HCT116 (cell line): ENCODE results near the gene MAP2K3. TPM values are rescaled to one million over a fixed set of nuclear protein-coding genes. Genes with fewer than 3 reads are reported as not detected.

Source experiments
- ATAC-seq: fragments of 200-7000 bp; cut with Tn5 transposase; 2 replicates; pipeline ENCODE4 v1.9.1; 2020; ENCODE audit warnings: mild to moderate bottlenecking, moderate library complexity
- BruUV-seq: library from RNA; stranded (reverse); fragments of 400-500 nt; replicated peaks from 2 replicates; lab custom pipeline; 2021; lab: Mats Ljungman, UMichigan
- CTCF ChIA-PET: fragments of 300-600 bp; sonication (Branson Sonifier 250); formaldehyde crosslinking; loops from one replicate; lab custom pipeline; 2021; ENCODE audit warnings: antibody characterized with exemption; lab: Charles Lee
- POLR2A ChIA-PET: fragments of 300-600, 350-600 bp; sonication (Branson Sonifier 250); formaldehyde crosslinking; loops from one replicate; lab custom pipeline; 2021; ENCODE audit warnings: antibody characterized with exemption; lab: Charles Lee
- RAD21 ChIA-PET, 2 experiments: fragments of 300-600 bp; sonication (Branson Sonifier 250); formaldehyde crosslinking; loops; one replicate each; lab custom pipeline; 2023; ENCODE audit warnings: low total read pairs in 2 of 2; ENCODE audit not compliant: uncharacterized antibody in 2 of 2, unreplicated experiment in 2 of 2, low non-redundant PET in 1 of 2; lab: Charles Lee
- DNase-seq: peaks from one replicate; pipeline ENCODE4 v3.0.0-alpha.2; 2010; ENCODE audit warnings: low read depth, low spot score
- H2AFZ ChIP-seq: fragments of 200-600 bp; shearing (Covaris generic), sonication (generic); 2 replicates; pipeline ENCODE4 v1.6.1; 2017; ENCODE audit warnings: low read depth, mixed run types, mixed read lengths, antibody characterized with exemption, low read length; ENCODE audit not compliant: poor library complexity, severe bottlenecking
- H3K27ac ChIP-seq: 2 replicates; pipeline ENCODE4 v1.5.1; 2012; ENCODE audit warnings: low read depth, low read length
- H3K27me3 ChIP-seq: fragments of 200-600 bp; sonication (generic); 2 replicates; pipeline ENCODE4 v1.6.1; 2016; ENCODE audit warnings: mixed run types, low read length, mixed read lengths; ENCODE audit not compliant: insufficient read depth
- H3K36me3 ChIP-seq, 2 experiments: fragments of 200-500 bp in 1 of 2; fragments of 200-600 bp in 1 of 2; sonication (Bioruptor generic) in 1 of 2; sonication (generic) in 1 of 2; 2 replicates each; pipeline versions ENCODE4 v1.5.1 to v1.6.1; 2014 to 2016; ENCODE audit warnings: low read length in 2 of 2, inconsistent platforms in 1 of 2, mixed read lengths in 1 of 2, mixed run types in 1 of 2; ENCODE audit not compliant: insufficient read depth in 2 of 2, control insufficient read depth in 1 of 2
- H3K4me1 ChIP-seq, 2 experiments: fragments of 200-600 bp in 1 of 2; sonication (generic) in 1 of 2; 2 replicates each; pipeline versions ENCODE4 v1.5.1 to v1.6.1; 2012 to 2017; ENCODE audit warnings: low read length in 2 of 2, inconsistent platforms in 1 of 2, mild to moderate bottlenecking in 1 of 2, mixed read lengths in 1 of 2, mixed run types in 1 of 2, moderate library complexity in 1 of 2; ENCODE audit not compliant: insufficient read depth in 2 of 2, control insufficient read depth in 1 of 2
- H3K4me2 ChIP-seq: fragments of 200-600 bp; sonication (generic); 2 replicates; pipeline ENCODE4 v1.6.1; 2017; ENCODE audit warnings: mixed run types, low read length, mixed read lengths
- H3K4me3 ChIP-seq, 2 experiments: fragments of 200-600 bp in 1 of 2; sonication (generic) in 1 of 2; replicated peaks in 1 of 2; 2 replicates each; pipeline ENCODE4 v1.5.1; 2011 to 2016; ENCODE audit warnings: low read length in 2 of 2, control low read depth in 1 of 2, low read depth in 1 of 2, mild to moderate bottlenecking in 1 of 2, mixed read lengths in 1 of 2, mixed run types in 1 of 2
- H3K79me2 ChIP-seq: fragments of 200-600 bp; sonication (generic); 2 replicates; pipeline ENCODE4 v1.6.1; 2017; ENCODE audit warnings: mild to moderate bottlenecking, mixed run types, low read length, moderate library complexity, mixed read lengths; ENCODE audit not compliant: insufficient read depth
- H3K9ac ChIP-seq: fragments of 200-600 bp; sonication (generic); 2 replicates; pipeline ENCODE4 v1.6.1; 2016; ENCODE audit warnings: low read length, mixed read lengths
- H3K9me2 ChIP-seq: fragments of 200-600 bp; sonication (generic), shearing (Covaris generic); 2 replicates; pipeline ENCODE4 v1.6.1; 2017; ENCODE audit warnings: mixed run types, mild to moderate bottlenecking, moderate library complexity; ENCODE audit not compliant: insufficient read depth
- H3K9me3 ChIP-seq, 2 experiments: fragments of 200-500 bp in 1 of 2; fragments of 200-600 bp in 1 of 2; sonication (Bioruptor generic) in 1 of 2; sonication (generic) in 1 of 2; 2 replicates each; pipeline ENCODE4 v1.6.1; 2014 to 2017; ENCODE audit warnings: low read length in 2 of 2, mixed read lengths in 2 of 2, inconsistent platforms in 1 of 2, low read depth in 1 of 2, mild to moderate bottlenecking in 1 of 2, mixed run types in 1 of 2, moderate library complexity in 1 of 2; ENCODE audit not compliant: control insufficient read depth in 1 of 2, insufficient read depth in 1 of 2
- H4K20me1 ChIP-seq: fragments of 200-600 bp; sonication (generic), shearing (Covaris generic); 2 replicates; pipeline ENCODE4 v1.6.1; 2017; ENCODE audit warnings: mixed run types, mild to moderate bottlenecking, moderate library complexity; ENCODE audit not compliant: insufficient read depth
- ATF3 ChIP-seq: IDR thresholded peaks from 2 replicates; pipeline ENCODE4 v1.6.1; 2012
- CBX3 ChIP-seq: IDR thresholded peaks from 2 replicates; pipeline ENCODE4 v1.6.1; 2012; ENCODE audit warnings: low read depth
- CEBPB ChIP-seq: IDR thresholded peaks from 2 replicates; pipeline ENCODE4 v1.6.1; 2012; ENCODE audit warnings: low read depth
- CTCF ChIP-seq, 3 experiments: fragments of 200-600 bp in 1 of 3; sonication (generic) in 1 of 3; IDR thresholded peaks in 2 of 3; conservative IDR thresholded peaks in 1 of 3; 2 replicates each; pipeline ENCODE4 v1.5.1; 2012 to 2017; ENCODE audit warnings: low read depth in 2 of 3, low read length in 2 of 3, antibody characterized with exemption in 1 of 3, borderline replicate concordance in 1 of 3, control low read depth in 1 of 3, mild to moderate bottlenecking in 1 of 3, mixed read lengths in 1 of 3, mixed run types in 1 of 3, moderate library complexity in 1 of 3; ENCODE audit not compliant: insufficient read depth in 1 of 3
- EGR1 ChIP-seq: IDR thresholded peaks from 2 replicates; pipeline ENCODE4 v1.6.1; 2012; ENCODE audit warnings: low read depth
- ELF1 ChIP-seq: IDR thresholded peaks from 2 replicates; pipeline ENCODE4 v1.6.1; 2012; ENCODE audit warnings: low read depth, borderline replicate concordance
- EZH2 ChIP-seq: fragments of 200-600 bp; sonication (generic); IDR thresholded peaks from 2 replicates; pipeline ENCODE4 v1.6.1; 2017; ENCODE audit warnings: antibody characterized with exemption, mixed run types
- MAX ChIP-seq: IDR thresholded peaks from 2 replicates; pipeline ENCODE4 v1.6.1; 2012
- POLR2A ChIP-seq: IDR thresholded peaks from 2 replicates; pipeline ENCODE4 v1.7.0; 2011; ENCODE audit warnings: borderline replicate concordance; ENCODE audit not compliant: insufficient read depth, insufficient read length; ENCODE audit errors: extremely low read depth
- POLR2AphosphoS5 ChIP-seq: IDR thresholded peaks from 2 replicates; pipeline ENCODE4 v1.6.1; 2011; ENCODE audit warnings: mild to moderate bottlenecking, low read depth, low read length, moderate library complexity
- REST ChIP-seq: IDR thresholded peaks from 2 replicates; pipeline ENCODE4 v1.6.1; 2012; ENCODE audit warnings: low read depth
- SP1 ChIP-seq: IDR thresholded peaks from 2 replicates; pipeline ENCODE4 v1.6.1; 2012; ENCODE audit warnings: low read depth
- SRF ChIP-seq: IDR thresholded peaks from 2 replicates; pipeline ENCODE4 v1.6.1; 2012; ENCODE audit warnings: low read depth
- TCF7L2 ChIP-seq: IDR thresholded peaks from 2 replicates; pipeline ENCODE4 v1.7.0; 2011; ENCODE audit warnings: borderline replicate concordance, inconsistent platforms; ENCODE audit not compliant: insufficient read depth, insufficient read length; ENCODE audit errors: extremely low read depth
- ZBTB33 ChIP-seq: IDR thresholded peaks from 2 replicates; pipeline ENCODE4 v1.6.1; 2011; ENCODE audit warnings: mild to moderate bottlenecking, low read length, moderate library complexity; ENCODE audit not compliant: insufficient replicate concordance; ENCODE audit errors: extremely low read depth
- ZFX ChIP-seq: fragments of 450-650 bp; IDR thresholded peaks from 2 replicates; pipeline ENCODE4 v1.6.1; 2017
- ZNF274 ChIP-seq: fragments of 200-500 bp; sonication (Bioruptor generic); IDR thresholded peaks from 2 replicates; pipeline ENCODE4 v1.6.1; 2014; ENCODE audit warnings: mild to moderate bottlenecking, low read depth, low read length, inconsistent platforms
- intact Hi-C: fragments of 100-400 bp; cut with micrococcal nuclease; formaldehyde crosslinking; loops from 2 replicates; pipeline ENCODE4 v1.10.0; 2022
- total RNA-seq: library from RNA; stranded (reverse); gene quantifications from one replicate; pipeline ENCODE4 v1.2.1, GENCODE V29; 2021; ENCODE audit not compliant: unreplicated experiment

MAP2K3 gene
- total RNA-seq, 1 experiment from 2014 or later = 96.7 TPM

GRCh38 chr17:21277332-21277731 lies 7.2 kb upstream of the MAP2K3 start:
- CTCF ChIA-PET = interaction anchor here (0.8 to 1.2 kb wide), 2 partner anchors 10 to 148 kb away, joined by 3 read pairs; no protein-coding TSS in a partner anchor

More at GRCh38 chr17:21277332-21277731, 7.2 kb upstream of the MAP2K3 start:
- no peaks in the 10 kb centered on the region for H4K20me1 ChIP-seq
- H3K9me2 ChIP-seq = no peaks in the 10 kb centered on the region
- POLR2A ChIA-PET = interaction anchor here (2.1 kb wide), 1 partner anchor 10 kb away, joined by 15 read pairs; no protein-coding TSS in a partner anchor
- H2AFZ ChIP-seq = no peak overlapping the region
- DNase-seq = no peak
- H3K27ac ChIP-seq = no peak overlapping the region
- intact Hi-C loops = no loop called here
- no peaks in the 10 kb centered on the region for H3K79me2 ChIP-seq
- no peaks in the 10 kb centered on the region for H3K36me3 ChIP-seq
- BruUV-seq = no TSS peak
- RAD21 ChIA-PET = no interaction called here
- H3K4me2 ChIP-seq = no peak overlapping the region
- H3K4me3 ChIP-seq = no peak overlapping the region
- no peak overlapping the region for H3K9ac ChIP-seq
- H3K27me3 ChIP-seq = no peaks in the 10 kb centered on the region
- H3K4me1 ChIP-seq = peaks cover 31 to 69% of the 10 kb centered on the region in 2 experiments
- ATAC-seq = no peak
- TF ChIP-seq SP1 (no peak), ZFX (no peak), TCF7L2 (no peak), EGR1 (no peak), MAX (no peak), ZBTB33 (no peak), CBX3 (no peak), ZNF274 (no peak), SRF (no peak), EZH2 (no peak), CTCF (IDR thresholded peaks at IDR 0.05 in 2 of 3, conservative IDR thresholded peaks at IDR 0.05 in 1 of 3; ENCODE audit: borderline replicate concordance in 1 of 3, insufficient read depth in 1 of 3, low read depth in 2 of 3, low read length in 2 of 3) (no peak), ATF3 (no peak), POLR2A (no peak), POLR2AphosphoS5 (no peak), REST (no peak), ELF1 (no peak), CEBPB (no peak)
- TF ChIP-seq, all 23 proteins: peak for 0
- no peaks in the 10 kb centered on the region for H3K9me3 ChIP-seq
